ENCODE results near the gene SLC4A2. TPM values are rescaled to one million over a fixed set of nuclear protein-coding genes. Genes with fewer than 3 reads are reported as not detected.

The SLC4A2 gene
- total RNA-seq, 4 donors from 2014 or later, result 74.3 to 111 (median 91.4) TPM

DNA sequence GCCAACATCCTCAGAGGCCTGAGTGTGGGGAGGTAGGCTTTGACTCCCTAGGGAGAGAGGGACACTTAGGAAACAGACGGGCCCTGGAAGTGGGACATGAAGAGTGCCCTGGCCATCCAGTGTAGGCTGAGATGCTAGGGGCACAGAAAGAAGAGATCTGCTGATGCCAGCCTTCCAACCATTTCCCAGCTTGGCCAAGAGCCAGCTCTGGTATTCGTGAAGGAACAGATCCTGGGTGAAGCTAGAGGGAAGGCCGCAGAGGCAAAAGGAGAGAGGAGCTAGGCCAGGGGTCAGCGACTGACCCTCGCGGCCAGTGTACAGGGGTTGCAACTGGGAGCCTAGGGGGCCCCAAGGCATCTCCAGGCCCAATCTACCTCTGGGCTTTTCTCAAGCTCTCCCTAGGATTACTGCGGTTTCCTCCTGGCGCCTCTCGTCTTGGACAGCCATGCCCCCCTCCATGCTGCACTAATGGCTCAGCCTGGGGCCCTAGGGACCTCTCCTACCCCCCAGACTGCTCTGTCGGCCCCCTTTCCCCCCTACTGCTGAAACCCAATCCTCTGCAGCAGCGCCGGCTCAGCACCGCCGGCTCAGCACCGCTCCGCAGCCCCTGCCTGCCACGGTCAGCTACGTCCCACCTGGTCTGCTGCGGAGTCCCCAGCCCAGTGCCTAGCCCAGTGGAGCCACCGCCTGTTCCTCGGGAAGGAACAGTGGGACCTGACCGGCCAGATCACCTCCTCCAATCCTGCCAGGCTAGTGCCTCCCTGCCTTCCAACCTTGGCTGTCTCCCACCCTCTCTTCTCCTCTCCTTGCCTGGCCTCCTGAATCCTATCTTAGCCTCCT lies 11.2 kb upstream of the SLC4A2 start, which contains the start of gene ASIC3:
TSS of gene ASIC3 (plus strand) at position 556 of the 840 bp plus-strand sequence. CDS start 355 bp downstream, outside the sequence.
- Histone ChIP-seq H3K4me3 (no peak within 1 kb of the TSS), H3K27ac (peak within 1 kb of the TSS in 2 of 4 donors; percentile 28 to 70), H3K9me3 (no peaks in the 10 kb centered on the region), H3K27me3 (peaks cover 0 to 6% of the 10 kb centered on the region in 2 donors), H3K4me1 (peaks cover 0 to 27% (median 12%) of the 10 kb centered on the region in 4 donors), H3K36me3 (peaks cover 0 to 45% (median 0%) of the 10 kb centered on the region in 3 donors)
- no peak for DNase-seq (ENCODE audit: low spot score in 2 of 2)
- TF ChIP-seq, protein P1, sequence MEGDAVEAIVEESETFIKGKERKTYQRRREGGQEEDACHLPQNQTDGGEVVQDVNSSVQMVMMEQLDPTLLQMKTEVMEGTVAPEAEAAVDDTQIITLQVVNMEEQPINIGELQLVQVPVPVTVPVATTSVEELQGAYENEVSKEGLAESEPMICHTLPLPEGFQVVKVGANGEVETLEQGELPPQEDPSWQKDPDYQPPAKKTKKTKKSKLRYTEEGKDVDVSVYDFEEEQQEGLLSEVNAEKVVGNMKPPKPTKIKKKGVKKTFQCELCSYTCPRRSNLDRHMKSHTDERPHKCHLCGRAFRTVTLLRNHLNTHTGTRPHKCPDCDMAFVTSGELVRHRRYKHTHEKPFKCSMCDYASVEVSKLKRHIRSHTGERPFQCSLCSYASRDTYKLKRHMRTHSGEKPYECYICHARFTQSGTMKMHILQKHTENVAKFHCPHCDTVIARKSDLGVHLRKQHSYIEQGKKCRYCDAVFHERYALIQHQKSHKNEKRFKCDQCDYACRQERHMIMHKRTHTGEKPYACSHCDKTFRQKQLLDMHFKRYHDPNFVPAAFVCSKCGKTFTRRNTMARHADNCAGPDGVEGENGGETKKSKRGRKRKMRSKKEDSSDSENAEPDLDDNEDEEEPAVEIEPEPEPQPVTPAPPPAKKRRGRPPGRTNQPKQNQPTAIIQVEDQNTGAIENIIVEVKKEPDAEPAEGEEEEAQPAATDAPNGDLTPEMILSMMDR (IDR thresholded peaks at IDR 0.05), result no peak
- TF ChIP-seq EP300 (IDR thresholded peaks at IDR 0.05), result no peak
- TF ChIP-seq POLR2A (IDR thresholded peaks at IDR 0.05), result no peak
- WGBS, 2 donors, result 73% methylated on average over 22 of the region's 22 CpGs

DNA sequence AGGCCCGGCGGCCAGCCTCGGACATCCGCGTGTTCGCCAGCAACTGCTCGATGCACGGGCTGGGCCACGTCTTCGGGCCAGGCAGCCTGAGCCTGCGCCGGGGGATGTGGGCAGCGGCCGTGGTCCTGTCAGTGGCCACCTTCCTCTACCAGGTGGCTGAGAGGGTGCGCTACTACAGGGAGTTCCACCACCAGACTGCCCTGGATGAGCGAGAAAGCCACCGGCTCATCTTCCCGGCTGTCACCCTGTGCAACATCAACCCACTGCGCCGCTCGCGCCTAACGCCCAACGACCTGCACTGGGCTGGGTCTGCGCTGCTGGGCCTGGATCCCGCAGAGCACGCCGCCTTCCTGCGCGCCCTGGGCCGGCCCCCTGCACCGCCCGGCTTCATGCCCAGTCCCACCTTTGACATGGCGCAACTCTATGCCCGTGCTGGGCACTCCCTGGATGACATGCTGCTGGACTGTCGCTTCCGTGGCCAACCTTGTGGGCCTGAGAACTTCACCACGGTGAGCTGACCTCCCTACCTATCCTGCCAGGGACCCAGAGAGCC lies 10.4 kb upstream of the SLC4A2 start:
- Histone ChIP-seq H3K9me3 (no peaks in the 10 kb centered on the region), H3K27me3 (peaks cover 0 to 6% of the 10 kb centered on the region in 2 donors), H3K36me3 (peaks cover 0 to 45% (median 0%) of the 10 kb centered on the region in 3 donors), H3K27ac (no peak overlapping the region), H3K4me3 (no peak overlapping the region), H3K4me1 (peaks cover 0 to 27% (median 12%) of the 10 kb centered on the region in 4 donors)
- TF ChIP-seq EP300 (IDR thresholded peaks at IDR 0.05), result no peak
- TF ChIP-seq, protein P1 (IDR thresholded peaks at IDR 0.05), result no peak
- no peak for TF ChIP-seq POLR2A (IDR thresholded peaks at IDR 0.05)
- no peak for DNase-seq (ENCODE audit: low spot score in 2 of 2)
- 88 to 90% methylated on average over 35 to 37 of the region's 38 CpGs for WGBS, 2 donors

DNA sequence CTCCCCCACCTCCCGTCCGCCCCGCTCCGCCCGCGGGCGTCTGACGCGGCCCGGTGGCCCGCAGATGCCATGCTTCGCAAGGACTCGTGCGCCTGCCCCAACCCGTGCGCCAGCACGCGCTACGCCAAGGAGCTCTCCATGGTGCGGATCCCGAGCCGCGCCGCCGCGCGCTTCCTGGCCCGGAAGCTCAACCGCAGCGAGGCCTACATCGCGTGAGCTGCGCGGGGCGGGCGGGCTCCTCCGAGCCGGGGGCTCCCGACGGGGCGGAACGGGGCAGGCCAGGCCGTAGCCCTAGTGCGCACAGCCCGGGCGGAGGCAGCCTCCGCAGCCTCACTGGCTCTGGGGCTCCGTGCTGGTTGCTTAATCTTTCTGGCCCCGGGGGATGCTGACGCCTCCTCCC lies 8.3 kb upstream of the SLC4A2 start:
- H3K27ac ChIP-seq, result no peak overlapping the region
- H3K27me3 ChIP-seq, result peaks cover 0 to 6% of the 10 kb centered on the region in 2 donors
- no peak for TF ChIP-seq POLR2A (IDR thresholded peaks at IDR 0.05)
- no peak for TF ChIP-seq EP300 (IDR thresholded peaks at IDR 0.05)
- TF ChIP-seq, protein P1 (IDR thresholded peaks at IDR 0.05), result no peak
- peaks cover 0 to 40% (median 0%) of the 10 kb centered on the region in 3 donors for H3K36me3 ChIP-seq
- peaks cover 0 to 27% (median 12%) of the 10 kb centered on the region in 4 donors for H3K4me1 ChIP-seq
- 4 to 7% methylated on average over 18 to 24 of the region's 50 CpGs for WGBS, 2 donors
- peak overlapping the region in 1 of 4 donors; percentile 15 for H3K4me3 ChIP-seq
- no peaks in the 10 kb centered on the region for H3K9me3 ChIP-seq
- no peak for DNase-seq (ENCODE audit: low spot score in 2 of 2)

DNA sequence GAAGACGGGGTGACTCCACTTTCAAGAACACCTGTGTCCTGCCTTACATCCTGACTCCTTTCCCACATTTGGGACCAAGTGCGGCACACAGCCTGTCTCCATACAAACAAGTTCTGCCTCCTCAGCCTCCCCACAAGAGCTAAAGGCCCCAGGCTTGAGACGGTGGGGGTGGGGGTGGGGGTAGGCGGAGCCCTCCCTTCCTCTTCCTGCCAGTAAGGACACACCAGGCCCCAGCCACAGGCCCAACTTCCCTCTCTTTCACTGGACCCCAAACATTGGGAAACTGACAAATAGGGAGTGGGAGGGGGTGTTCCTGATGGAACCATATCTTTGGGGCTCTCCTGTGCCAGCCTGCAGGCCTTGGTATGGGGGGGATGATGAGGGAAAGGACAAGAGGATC lies 6.3 kb upstream of the SLC4A2 start:
- DNase-seq (ENCODE audit: low spot score in 2 of 2), result no peak
- Histone ChIP-seq H3K36me3 (peaks cover 0 to 36% (median 0%) of the 10 kb centered on the region in 3 donors), H3K27ac (no peak overlapping the region), H3K4me3 (no peak overlapping the region), H3K27me3 (peaks cover 0 to 6% of the 10 kb centered on the region in 2 donors), H3K4me1 (peaks cover 0 to 23% (median 12%) of the 10 kb centered on the region in 4 donors), H3K9me3 (no peaks in the 10 kb centered on the region)
- no peak for TF ChIP-seq POLR2A (IDR thresholded peaks at IDR 0.05)
- TF ChIP-seq, protein P1 (IDR thresholded peaks at IDR 0.05), result no peak
- TF ChIP-seq EP300 (IDR thresholded peaks at IDR 0.05), result no peak
- 64 to 79% methylated on average over 4 of the region's 4 CpGs for WGBS, 2 donors

DNA sequence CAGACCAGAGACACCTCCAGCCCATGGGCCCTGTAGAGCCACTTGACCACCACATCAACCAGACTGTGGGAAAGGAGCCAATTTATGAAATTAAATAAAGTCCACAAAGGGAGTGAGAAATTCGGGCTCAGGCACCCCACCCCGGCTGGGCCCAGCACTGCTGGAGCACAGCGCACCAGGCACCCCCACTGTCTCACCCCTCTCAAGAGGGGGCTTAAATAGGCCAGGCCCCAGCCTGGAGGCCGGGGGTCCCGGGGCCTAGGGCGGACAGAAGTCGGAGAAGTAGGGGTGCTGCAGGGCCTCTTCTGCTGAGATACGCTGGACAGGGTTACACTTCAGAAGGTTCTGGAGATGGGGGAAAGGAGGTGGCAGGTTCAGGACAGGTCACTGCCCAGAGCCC lies 5.6 kb upstream of the SLC4A2 start:
- whole genome bisulfite sequencing, 2 donors, result 93% methylated on average over 8 of the region's 8 CpGs
- peaks cover 0 to 6% of the 10 kb centered on the region in 2 donors for H3K27me3 ChIP-seq
- H3K4me3 ChIP-seq, result no peak overlapping the region
- peaks cover 0 to 36% (median 0%) of the 10 kb centered on the region in 3 donors for H3K36me3 ChIP-seq
- H3K27ac ChIP-seq, result no peak overlapping the region
- H3K9me3 ChIP-seq, result no peaks in the 10 kb centered on the region
- TF ChIP-seq POLR2A (IDR thresholded peaks at IDR 0.05) (no peak), EP300 (IDR thresholded peaks at IDR 0.05) (no peak)
- TF ChIP-seq, protein P1 (IDR thresholded peaks at IDR 0.05), result no peak
- H3K4me1 ChIP-seq, result peaks cover 0 to 29% (median 16%) of the 10 kb centered on the region in 4 donors
- no peak for DNase-seq (ENCODE audit: low spot score in 2 of 2)

Measured in tibial nerve (tissue), 4 donors.